Measurements from ENCODE around the gene ESF1.

Gene ESF1

GRCh38 chr20:13784893-13785715, at the start of gene ESF1, which contains the start of gene NDUFAF5:
TSS of gene ESF1 (minus strand) at chr20:13784919. CDS start at chr20:13783140, 1,779 bp downstream.
TSS of gene NDUFAF5 (plus strand) at chr20:13785028. CDS start at chr20:13785069, 41 bp downstream.
- peak; percentile 97 for DNase-seq

GRCh38 chr20:13831476-13831875, 46.8 kb upstream of the ESF1 start:
- DNase-seq, result no peak

GRCh38 chr20:13825465-13825864, 40.7 kb upstream of the ESF1 start:
- DNase-seq, result no peak

GRCh38 chr20:13824459-13824858, 39.7 kb upstream of the ESF1 start:
- no peak for DNase-seq

GRCh38 chr20:13822459-13822858, 37.7 kb upstream of the ESF1 start:
- DNase-seq, result no peak

GRCh38 chr20:13821876-13822275, 37.2 kb upstream of the ESF1 start:
- DNase-seq, result no peak

GRCh38 chr20:13819885-13820645, 35.3 kb upstream of the ESF1 start:
- no peak for DNase-seq

GRCh38 chr20:13817342-13817741, 32.6 kb upstream of the ESF1 start:
- no peak for DNase-seq

GRCh38 chr20:13816757-13817156, 32.0 kb upstream of the ESF1 start:
- DNase-seq, result no peak

GRCh38 chr20:13814672-13815071, 30.0 kb upstream of the ESF1 start:
- DNase-seq, result no peak

- DNase-seq, result no peak
These were observed 29.2 kb upstream of the ESF1 start for GRCh38 chr20:13813910-13814309.

GRCh38 chr20:13810446-13810845, 25.7 kb upstream of the ESF1 start:
- no peak for DNase-seq

GRCh38 chr20:13809855-13810254, 25.1 kb upstream of the ESF1 start:
- DNase-seq, result no peak

- no peak for DNase-seq
These were observed 24.7 kb upstream of the ESF1 start for GRCh38 chr20:13809373-13809772.

GRCh38 chr20:13800728-13801134, 16.0 kb upstream of the ESF1 start:
- no peak for DNase-seq

GRCh38 chr20:13799974-13800373, 15.3 kb upstream of the ESF1 start:
- no peak for DNase-seq

GRCh38 chr20:13799040-13799439, 14.3 kb upstream of the ESF1 start:
- DNase-seq, result no peak

GRCh38 chr20:13794667-13795066, 9.9 kb upstream of the ESF1 start:
- DNase-seq, result no peak

- no peak for DNase-seq
These were observed 8.3 kb upstream of the ESF1 start for GRCh38 chr20:13793001-13793400.

- DNase-seq, result no peak
These were observed 7.1 kb upstream of the ESF1 start for GRCh38 chr20:13791540-13792459.

- no peak for DNase-seq
These were observed 6.0 kb upstream of the ESF1 start for GRCh38 chr20:13790708-13791107.

- DNase-seq, result peak; percentile 69
These were observed 3.6 kb upstream of the ESF1 start for GRCh38 chr20:13788167-13788834.
